ENCODE results near the gene ZNF584. TPM values are rescaled to one million over a fixed set of nuclear protein-coding genes. Genes with fewer than 3 reads are reported as not detected.

ZNF584 gene
- total RNA-seq, 1 experiment from 2014 or later, result 4.9 TPM

DNA sequence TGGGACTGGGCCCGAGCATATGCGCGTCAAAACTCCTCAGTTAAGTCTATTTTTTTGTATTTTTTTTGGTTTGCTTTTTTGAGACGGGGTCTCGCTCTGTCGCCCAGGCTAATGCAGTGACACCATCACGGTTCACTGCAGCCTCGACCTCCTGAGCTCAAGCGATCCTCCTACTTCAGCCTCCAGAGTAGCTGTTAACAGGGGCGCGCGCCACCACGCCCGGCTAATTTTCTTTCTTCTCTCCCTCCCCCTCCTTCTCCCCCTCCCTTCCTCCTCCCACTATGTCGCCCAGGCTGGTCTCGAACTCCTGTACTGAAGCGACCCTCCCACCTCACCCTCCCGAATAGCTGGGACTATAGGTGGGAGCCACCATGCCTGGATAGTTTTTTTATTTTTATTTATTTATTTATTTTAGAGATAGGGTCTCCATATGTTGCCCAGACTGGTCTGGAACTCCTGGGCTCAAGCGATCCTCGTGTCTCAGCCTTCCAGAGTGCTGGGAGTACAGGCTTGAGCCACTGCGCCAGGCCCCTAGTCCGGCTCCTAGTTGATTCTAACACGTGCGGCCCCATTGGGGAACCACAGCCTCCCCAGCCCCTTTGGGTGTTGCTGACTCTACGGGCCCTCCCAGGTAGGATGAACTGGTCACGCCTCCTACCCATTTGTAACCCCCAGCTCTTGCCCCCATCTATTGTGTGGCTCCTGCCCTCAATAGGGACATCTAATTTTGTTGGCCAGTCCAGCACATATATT, 26.8 kb upstream of the ZNF584 start:
- peak overlapping the region; percentile 65 for H3K4me3 ChIP-seq (ENCODE audit: low read depth, low read length)
- H3K27ac Mint-ChIP-seq (ENCODE audit: unreplicated experiment), result peak overlapping the region; percentile 85
- BruUV-seq (replicated peaks), result TSS peak; percentile 45
- TF ChIP-seq, protein P1, sequence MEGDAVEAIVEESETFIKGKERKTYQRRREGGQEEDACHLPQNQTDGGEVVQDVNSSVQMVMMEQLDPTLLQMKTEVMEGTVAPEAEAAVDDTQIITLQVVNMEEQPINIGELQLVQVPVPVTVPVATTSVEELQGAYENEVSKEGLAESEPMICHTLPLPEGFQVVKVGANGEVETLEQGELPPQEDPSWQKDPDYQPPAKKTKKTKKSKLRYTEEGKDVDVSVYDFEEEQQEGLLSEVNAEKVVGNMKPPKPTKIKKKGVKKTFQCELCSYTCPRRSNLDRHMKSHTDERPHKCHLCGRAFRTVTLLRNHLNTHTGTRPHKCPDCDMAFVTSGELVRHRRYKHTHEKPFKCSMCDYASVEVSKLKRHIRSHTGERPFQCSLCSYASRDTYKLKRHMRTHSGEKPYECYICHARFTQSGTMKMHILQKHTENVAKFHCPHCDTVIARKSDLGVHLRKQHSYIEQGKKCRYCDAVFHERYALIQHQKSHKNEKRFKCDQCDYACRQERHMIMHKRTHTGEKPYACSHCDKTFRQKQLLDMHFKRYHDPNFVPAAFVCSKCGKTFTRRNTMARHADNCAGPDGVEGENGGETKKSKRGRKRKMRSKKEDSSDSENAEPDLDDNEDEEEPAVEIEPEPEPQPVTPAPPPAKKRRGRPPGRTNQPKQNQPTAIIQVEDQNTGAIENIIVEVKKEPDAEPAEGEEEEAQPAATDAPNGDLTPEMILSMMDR (IDR thresholded peaks at IDR 0.05; ENCODE audit: insufficient read depth in 1 of 2, low read depth in 1 of 2, low read length in 1 of 2, severe bottlenecking in 1 of 2, unreplicated experiment in 1 of 2), result no peak
- no peaks in the 10 kb centered on the region for H3K27me3 Mint-ChIP-seq (ENCODE audit: insufficient read depth, unreplicated experiment)
- DNase-seq, result peak in 1 of 2 experiments; percentile 32
- H3K4me1 ChIP-seq, result peaks cover 19% of the 10 kb centered on the region
- peaks cover 12% of the 10 kb centered on the region for H3K4me1 Mint-ChIP-seq (ENCODE audit: low read depth, unreplicated experiment)
- peak overlapping the region; percentile 87 for H3K4me3 Mint-ChIP-seq (ENCODE audit: unreplicated experiment)
- intact Hi-C loops (cut with micrococcal nuclease; ENCODE audit: unreplicated experiment), result loop anchor here (1.0 to 2.0 kb wide), 4 partner anchors 19 to 103 kb away; partner anchors contain the start of genes ERVK3-1, ZNF324, ZNF497 and ZNF8
- no peaks in the 10 kb centered on the region for H3K9me3 ChIP-seq
- no peaks in the 10 kb centered on the region for H3K9me3 Mint-ChIP-seq (ENCODE audit: unreplicated experiment)
- CTCF ChIA-PET, result interaction anchor here (0.8 kb wide), 1 partner anchor 19 kb away, joined by 4 read pairs; the partner anchor contains the start of gene ZNF497
- H3K36me3 Mint-ChIP-seq (ENCODE audit: insufficient read depth, unreplicated experiment), result peaks cover 24% of the 10 kb centered on the region
- no peaks in the 10 kb centered on the region; the same call in 1 of the 2 replicates for H3K36me3 ChIP-seq (ENCODE audit: control insufficient read depth, insufficient read depth, low read length)
- POLR2A ChIA-PET, result interaction anchor here (0.7 to 1.0 kb wide), 2 partner anchors 19 to 37 kb away, joined by 5 to 6 read pairs; partner anchors contain the start of gene ZNF497
- H3K27me3 ChIP-seq (replicated peaks; ENCODE audit: control insufficient read depth, insufficient read depth, low read length), result no peaks in the 10 kb centered on the region

DNA sequence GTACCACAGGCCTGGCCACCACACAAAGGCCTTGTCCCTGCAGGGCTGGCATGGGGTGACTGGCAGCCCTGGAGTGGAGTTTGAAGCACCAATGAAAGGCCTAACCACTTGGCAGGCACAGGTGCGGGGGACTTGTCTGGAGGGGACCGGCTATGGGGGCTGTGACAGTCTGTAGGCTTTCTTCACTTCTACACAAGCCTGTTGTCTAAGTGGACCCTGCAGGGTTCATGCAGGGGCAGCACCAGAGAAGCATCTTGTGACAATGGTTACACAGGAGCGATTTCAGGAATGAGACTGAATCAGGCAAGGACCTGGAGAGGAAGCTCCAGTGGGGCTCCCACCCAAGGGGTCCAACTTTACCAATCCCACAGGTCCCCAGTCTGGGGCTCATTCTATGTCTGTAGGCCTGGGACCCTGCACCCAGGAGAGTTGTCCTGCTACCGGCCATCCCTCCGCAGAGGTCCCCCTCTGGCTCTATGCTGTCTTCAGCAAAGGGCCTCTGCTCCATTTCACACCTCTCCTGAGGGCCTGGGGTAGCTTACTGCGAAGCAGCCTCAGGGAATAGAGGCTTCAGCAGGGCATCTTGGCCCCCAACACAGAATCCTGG, 25.3 kb upstream of the ZNF584 start:
- no peak for DNase-seq
- Histone ChIP-seq H3K4me3 (ENCODE audit: low read depth, low read length) (no peak overlapping the region), H3K4me1 (peaks cover 23% of the 10 kb centered on the region), H3K27me3 (replicated peaks; ENCODE audit: control insufficient read depth, insufficient read depth, low read length) (no peaks in the 10 kb centered on the region), H3K36me3 (ENCODE audit: control insufficient read depth, insufficient read depth, low read length) (peaks cover under 1% of the 10 kb centered on the region; the same call in 1 of the 2 replicates), H3K9me3 (no peaks in the 10 kb centered on the region)
- Mint-ChIP-seq H3K9me3 (ENCODE audit: unreplicated experiment) (no peaks in the 10 kb centered on the region), H3K4me1 (ENCODE audit: low read depth, unreplicated experiment) (peaks cover 12% of the 10 kb centered on the region), H3K36me3 (ENCODE audit: insufficient read depth, unreplicated experiment) (peaks cover 39% of the 10 kb centered on the region), H3K27ac (ENCODE audit: unreplicated experiment) (peak overlapping the region; percentile 85), H3K27me3 (ENCODE audit: insufficient read depth, unreplicated experiment) (no peaks in the 10 kb centered on the region), H3K4me3 (ENCODE audit: unreplicated experiment) (peak overlapping the region; percentile 51)
- ChIA-PET POLR2A (no interaction called here), CTCF (no interaction called here)
- no TSS peak for BruUV-seq (replicated peaks)
- TF ChIP-seq, protein P1 (IDR thresholded peaks at IDR 0.05; ENCODE audit: insufficient read depth in 1 of 2, low read depth in 1 of 2, low read length in 1 of 2, severe bottlenecking in 1 of 2, unreplicated experiment in 1 of 2), result no peak
- intact Hi-C loops (cut with micrococcal nuclease; ENCODE audit: unreplicated experiment), result no loop called here

DNA sequence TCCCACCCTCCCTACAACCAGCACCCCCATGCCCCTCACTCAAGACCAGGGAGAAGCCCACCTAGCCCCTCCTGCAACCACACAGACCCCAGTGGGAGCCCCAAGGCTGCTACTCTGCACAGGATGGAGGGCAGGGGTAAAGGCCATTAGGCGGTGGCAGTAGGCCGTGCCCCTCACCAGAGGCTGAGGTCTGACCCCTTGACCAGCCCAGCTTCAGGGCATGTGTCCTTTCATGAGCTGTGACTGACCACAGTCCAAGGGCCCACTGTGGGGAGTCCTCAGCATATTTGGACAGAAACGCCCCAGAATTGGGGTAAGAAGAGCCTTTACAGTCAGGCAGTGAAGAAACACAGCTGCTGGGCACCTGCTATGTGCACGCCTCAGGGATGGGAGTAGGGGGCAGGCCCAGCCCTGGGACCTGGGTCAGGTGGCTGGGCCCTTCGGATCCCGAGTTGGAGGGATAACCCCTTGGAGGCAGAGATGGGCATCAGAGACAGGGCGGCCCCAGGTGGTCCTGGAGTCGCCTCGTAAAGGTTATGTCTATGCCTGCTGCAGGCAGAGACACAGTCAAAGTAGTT, 23.0 kb upstream of the ZNF584 start:
- Histone ChIP-seq H3K4me3 (ENCODE audit: low read depth, low read length) (peak overlapping the region; percentile 79), H3K4me1 (peaks cover 18% of the 10 kb centered on the region), H3K36me3 (ENCODE audit: control insufficient read depth, insufficient read depth, low read length) (0 out of 2 replicates have a peak, but pooled peaks cover 1% of the 10 kb centered on the region), H3K9me3 (no peaks in the 10 kb centered on the region), H3K27me3 (replicated peaks; ENCODE audit: control insufficient read depth, insufficient read depth, low read length) (no peaks in the 10 kb centered on the region)
- peaks cover 58% of the 10 kb centered on the region for H3K36me3 Mint-ChIP-seq (ENCODE audit: insufficient read depth, unreplicated experiment)
- POLR2A ChIA-PET, result interaction anchor here (0.6 to 1.0 kb wide), 2 partner anchors 23 to 81 kb away, joined by 3 to 6 read pairs; partner anchors contain the start of gene ZNF497
- CTCF ChIA-PET, result no interaction called here
- BruUV-seq (replicated peaks), result no TSS peak
- H3K27me3 Mint-ChIP-seq (ENCODE audit: insufficient read depth, unreplicated experiment), result no peaks in the 10 kb centered on the region
- intact Hi-C loops (cut with micrococcal nuclease; ENCODE audit: unreplicated experiment), result no loop called here
- H3K4me3 Mint-ChIP-seq (ENCODE audit: unreplicated experiment), result peak overlapping the region; percentile 85
- peak overlapping the region; percentile 96 for H3K27ac Mint-ChIP-seq (ENCODE audit: unreplicated experiment)
- no peaks in the 10 kb centered on the region for H3K9me3 Mint-ChIP-seq (ENCODE audit: unreplicated experiment)
- DNase-seq, result no peak
- H3K4me1 Mint-ChIP-seq (ENCODE audit: low read depth, unreplicated experiment), result peaks cover 12% of the 10 kb centered on the region
- TF ChIP-seq, protein P1 (IDR thresholded peaks at IDR 0.05; ENCODE audit: insufficient read depth in 1 of 2, low read depth in 1 of 2, low read length in 1 of 2, severe bottlenecking in 1 of 2, unreplicated experiment in 1 of 2), result no peak
